SK-N-DZ (cell line): ENCODE data around the gene FSTL4.
"Not testable (repeated sequence)": the region's sequence is repeated elsewhere in the genome, so short reads cannot be mapped to it uniquely, and the experiment has no call there.

Experiments used
- DNase-seq: peaks from one replicate; pipeline ENCODE4 v3.0.0-alpha.2; 2015; ENCODE audit warnings: low spot score

Gene FSTL4

DNA sequence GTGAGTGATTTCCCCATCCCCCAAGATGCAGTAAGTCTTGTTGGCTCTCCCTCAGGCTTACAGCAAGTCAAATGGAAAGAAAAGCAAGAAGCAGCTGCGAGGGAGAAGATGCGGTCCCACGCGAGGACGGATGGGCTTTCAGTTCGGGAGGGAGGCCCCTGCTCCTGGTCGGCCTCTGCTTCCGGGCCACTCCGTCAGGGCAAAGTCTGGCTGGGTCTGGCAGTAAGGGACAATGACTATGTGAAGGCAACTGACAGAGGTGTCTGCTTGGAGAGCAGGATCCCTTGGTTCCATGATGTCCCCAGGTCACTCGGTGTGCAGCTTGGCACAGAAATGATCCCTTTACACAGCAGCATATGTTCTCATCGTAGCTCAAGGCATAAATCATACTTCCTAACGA lies 413.8 kb downstream of the FSTL4 start:
- DNase-seq = no peak

DNA sequence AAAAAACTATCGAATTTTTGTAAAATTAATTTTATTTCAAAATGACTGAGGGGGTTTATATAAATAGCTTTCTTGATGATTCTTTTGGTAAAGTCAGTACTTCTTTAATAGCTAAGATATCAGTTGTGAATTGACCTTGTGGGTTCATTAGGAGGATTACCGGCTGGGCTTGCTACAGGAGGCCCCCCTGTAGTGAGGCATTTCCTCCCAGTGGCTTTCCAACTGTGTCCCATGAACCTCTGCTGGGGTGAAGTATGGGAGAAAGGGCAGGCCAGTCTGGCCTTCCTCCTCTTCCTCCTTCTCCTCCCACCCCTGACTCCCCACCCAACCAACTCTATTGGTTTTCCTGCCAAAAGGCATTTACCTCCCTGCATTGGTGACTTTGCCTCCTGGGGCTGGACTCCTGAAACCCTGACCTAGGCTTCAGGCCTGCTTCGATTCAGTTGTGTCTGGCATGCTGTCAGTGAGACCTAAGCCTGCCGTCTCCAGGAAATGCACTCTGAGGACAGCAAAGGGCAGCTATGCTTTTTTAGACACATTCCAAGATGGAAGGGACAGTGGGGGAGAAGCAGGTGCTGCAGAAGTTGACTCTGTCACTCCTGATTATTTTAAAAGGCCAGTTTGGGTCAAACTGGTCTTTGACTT lies 415.8 kb downstream of the FSTL4 start:
- DNase-seq = no peak

DNA sequence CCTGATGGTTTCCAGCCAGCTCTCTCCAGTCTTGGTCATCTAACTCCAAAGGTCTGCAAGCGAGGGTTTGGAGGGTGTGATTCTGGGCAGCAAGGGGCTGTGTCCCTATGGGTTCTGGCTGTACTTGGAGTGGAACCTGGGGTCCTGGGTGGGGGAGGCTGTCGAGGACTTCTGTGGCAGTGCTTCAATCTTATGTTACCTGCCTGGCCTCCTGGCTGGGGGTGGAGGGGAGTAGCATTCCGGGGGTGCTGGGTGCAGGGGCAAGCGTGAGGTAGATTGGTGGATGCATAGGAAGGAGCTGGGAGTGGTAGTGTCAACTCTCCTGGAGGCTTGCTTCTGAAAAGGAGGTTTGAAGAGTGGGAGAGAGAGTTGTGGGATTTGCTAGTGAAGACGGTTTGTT lies 417.1 kb downstream of the FSTL4 start:
- DNase-seq = no peak

DNA sequence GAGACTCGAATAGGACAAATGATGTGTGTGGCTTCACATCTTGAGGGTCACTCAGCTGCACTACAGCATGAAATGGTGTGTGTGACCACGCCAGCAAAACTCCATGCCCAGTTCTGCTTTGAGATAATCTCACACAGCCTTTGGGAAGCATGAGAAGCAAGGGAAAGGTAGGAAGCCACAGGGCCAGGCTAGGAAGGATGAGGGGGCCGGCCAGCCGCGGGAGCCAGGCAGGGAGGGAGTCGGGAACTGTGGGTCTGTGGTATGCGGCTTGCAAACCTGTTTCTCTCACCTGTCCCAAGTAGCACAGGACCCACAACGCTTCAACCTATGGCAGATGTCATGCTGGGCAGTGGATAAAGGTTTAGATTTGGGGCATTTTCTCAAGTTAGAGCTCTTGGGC lies 418.5 kb downstream of the FSTL4 start:
- no peak for DNase-seq

DNA sequence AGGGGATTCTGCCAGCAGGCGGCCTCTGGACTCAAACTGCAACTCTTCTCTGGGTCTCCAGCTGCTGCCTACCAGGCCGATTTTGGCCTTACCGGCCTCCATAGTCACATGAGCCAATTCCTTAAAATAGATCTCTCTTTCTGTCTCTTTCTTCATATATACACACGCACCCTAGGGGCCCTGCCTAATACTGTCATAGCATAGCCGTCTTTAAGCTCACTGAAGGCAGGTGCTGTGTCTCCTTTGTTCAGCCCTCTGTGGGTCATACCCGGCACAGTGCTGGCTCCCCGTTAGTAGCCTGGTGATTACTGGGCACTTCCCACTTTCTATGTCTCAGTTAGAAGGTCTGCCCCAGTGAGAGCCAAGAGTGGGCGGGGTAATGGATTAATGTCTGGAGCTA lies 419.6 kb downstream of the FSTL4 start:
- DNase-seq = no peak

DNA sequence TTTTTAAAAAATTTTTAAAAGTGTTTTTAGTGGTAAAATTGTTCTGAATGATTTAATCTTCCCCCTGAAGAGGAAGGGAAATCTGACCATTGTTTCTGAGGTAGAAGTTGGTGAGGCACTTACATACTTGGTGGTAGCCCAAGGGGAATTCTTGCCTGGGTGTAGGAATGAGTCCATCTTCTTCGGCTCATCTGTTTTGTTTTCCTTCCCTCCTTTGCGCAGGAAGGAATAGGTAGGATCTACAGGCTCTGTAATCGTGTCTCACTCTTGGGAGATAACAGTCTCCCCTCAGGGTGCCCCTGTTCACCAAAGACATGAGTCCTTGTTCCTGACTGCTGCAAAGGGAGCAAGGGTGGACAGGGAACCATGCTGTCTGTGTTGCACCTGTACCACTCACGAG lies 422.5 kb downstream of the FSTL4 start:
- DNase-seq = no peak

DNA sequence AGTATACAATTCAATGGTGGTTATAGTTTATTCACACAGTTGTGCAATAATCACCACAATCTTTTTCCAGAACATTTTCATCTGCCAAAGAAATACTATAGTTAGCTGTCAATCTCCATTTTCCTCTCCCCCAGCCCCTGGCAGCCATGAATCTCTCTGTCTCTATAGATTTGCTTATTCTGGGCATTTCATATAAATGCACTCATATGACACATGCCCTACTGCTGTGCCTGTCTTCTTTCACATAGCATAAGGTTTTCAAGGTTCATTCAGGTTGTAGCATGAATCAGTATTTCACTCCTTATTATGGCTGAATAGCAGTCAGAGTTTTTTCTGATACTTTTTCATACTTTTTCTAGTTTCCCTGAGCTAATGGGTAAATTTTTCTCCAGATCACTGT lies 432.9 kb downstream of the FSTL4 start:
- DNase-seq = no peak

DNA sequence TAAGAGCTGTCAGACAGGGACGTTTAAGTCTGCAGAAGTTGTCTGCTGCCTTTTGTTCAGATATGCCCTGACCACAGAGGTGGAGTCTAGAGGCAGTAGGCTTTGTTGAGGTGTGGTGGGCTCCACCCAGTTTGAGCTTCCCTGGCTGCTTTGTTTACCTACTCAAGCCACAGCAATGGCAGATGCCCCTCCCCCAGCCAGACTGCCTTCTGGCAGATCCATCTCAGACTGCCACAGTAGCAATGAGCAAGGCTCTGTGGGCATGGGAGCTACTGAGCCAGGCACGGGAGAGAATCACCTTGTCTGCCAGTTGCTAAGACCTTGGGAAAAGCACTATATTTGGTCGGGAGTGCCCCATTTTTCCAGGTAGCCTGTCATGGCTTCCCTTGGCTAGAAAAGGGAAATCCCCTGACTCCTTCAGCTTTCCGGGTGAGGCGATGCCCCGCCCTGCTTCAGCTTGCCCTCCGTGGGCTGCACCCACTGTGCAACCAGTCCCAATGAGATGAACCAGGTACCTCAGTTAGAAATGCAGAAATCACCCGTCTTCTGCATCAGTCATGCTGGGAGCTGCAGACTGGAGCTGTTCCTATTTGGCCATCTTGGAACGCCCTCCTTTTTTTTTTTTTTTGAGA lies 441.5 kb downstream of the FSTL4 start:
- not testable (repeated sequence) for DNase-seq

DNA sequence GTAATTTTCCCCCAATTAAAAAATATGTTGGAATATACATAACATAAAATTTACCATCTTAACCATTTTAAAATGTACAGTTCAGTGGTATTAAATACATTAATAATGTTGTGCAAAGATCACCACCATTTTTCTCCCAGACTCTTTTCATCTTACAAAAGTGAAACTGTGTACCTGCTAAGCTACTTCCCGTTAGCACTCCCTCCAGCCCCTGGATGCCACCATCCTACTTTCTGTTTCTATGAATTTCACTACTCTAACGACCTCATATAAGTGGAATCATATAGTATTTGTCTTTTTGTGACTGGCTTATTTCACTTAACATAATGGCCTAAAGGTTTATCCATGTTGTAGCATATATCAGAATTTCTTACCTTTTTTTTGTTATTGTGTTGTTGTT lies 447.6 kb downstream of the FSTL4 start:
- DNase-seq = no peak

DNA sequence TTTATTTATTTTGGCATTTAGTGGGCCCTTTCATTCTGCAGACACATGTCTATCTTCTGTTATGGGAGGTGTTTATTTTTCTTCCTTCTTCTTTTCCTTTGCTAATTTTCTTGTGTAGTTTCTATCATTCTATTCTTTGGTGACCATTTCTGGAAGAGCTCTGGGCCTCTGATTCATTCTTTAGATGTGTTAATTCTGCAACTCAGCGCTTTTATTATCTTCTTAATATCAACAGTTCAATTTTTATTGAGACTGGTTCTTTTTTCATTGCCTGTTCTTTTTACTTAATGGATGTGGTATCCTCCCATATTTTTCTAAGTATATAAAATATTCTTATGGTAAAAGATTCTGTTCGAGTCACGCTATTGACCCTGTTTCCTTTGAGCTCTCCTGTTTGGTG lies 448.5 kb downstream of the FSTL4 start:
- DNase-seq = no peak

DNA sequence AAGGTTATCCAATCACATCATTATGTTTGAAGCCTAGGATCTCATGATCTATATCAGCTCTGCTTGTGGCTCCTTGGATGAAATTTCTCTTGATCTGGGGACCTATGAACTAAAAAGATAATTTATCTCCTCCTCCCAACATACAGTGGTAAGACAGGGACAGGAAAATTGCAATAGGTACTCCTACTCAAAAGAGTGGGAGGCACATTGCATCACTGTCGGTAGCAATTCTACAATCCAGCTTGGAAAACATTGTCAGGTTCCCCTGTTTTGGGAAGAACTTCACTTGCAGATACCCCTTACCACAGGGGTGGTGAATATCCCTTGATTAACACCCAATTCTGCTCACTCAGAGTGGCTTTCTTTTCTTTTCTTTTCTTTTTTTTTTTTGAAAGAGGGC lies 452.8 kb downstream of the FSTL4 start:
- no peak for DNase-seq

DNA sequence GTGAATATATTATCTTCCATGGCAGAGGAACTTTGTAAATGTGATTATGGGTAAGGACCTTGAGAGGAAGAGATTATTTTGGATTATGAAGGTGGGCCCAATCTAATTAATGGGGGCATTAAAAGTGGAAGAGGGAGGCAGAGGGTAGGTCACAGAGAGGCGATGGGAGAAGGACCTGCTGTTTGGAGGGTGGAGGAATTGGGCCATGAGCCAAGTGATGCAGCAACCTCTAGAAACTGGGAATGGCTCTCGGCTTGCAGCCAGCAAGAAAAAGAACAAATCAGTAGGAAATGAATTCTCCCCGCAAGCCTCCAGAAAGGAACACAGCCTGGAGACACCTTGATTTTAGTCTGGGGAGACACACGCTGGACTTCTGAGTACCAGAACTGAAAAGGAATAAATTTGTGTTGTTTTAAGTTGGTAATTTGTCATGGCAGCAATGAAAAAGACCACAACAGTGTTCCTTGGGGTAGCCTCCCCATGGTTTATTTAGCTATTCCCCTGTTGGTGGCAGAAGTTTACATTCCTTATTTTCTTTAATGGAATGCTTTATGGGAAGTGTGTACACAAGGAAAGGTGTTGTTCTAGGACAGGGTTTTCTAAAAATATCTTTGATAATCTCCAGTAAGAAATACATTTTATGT lies 456.9 kb downstream of the FSTL4 start:
- no peak for DNase-seq

DNA sequence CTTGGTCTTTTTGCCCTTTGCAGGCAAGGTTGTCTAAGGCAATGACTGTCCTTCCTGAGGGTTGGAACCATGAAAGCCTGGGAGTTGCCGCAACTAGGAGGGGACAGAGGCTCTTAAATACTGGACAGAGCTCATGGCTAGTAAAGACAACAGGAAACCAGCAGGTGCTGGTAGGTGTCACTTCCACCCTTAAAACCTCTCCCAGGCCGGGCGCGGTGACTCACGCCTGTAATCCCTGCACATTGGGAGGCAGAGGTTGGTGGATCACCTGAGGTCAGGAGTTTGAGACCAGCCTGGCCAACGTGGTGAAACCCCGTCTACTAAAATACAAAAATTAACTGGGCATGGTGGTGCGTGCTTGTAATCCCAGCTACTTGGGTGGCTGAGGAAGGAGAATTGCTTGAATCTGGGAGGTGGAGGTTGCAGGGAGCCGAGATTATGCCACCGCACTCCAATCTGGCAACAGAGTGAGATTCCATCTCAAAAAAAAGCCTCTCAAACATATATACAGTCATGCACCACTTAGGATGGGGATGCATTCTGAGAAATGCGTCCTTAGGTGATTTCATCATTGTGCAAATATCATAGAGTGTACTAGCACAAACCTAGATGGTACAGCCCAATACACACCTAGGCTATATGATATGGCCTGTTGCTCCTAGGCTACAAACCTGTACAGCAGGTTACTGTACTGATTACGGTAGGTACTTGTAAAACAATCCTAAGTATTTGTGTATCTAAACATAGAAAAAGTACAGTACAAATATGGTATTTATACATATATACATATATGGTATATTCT lies 457.9 kb downstream of the FSTL4 start:
- DNase-seq = no peak

DNA sequence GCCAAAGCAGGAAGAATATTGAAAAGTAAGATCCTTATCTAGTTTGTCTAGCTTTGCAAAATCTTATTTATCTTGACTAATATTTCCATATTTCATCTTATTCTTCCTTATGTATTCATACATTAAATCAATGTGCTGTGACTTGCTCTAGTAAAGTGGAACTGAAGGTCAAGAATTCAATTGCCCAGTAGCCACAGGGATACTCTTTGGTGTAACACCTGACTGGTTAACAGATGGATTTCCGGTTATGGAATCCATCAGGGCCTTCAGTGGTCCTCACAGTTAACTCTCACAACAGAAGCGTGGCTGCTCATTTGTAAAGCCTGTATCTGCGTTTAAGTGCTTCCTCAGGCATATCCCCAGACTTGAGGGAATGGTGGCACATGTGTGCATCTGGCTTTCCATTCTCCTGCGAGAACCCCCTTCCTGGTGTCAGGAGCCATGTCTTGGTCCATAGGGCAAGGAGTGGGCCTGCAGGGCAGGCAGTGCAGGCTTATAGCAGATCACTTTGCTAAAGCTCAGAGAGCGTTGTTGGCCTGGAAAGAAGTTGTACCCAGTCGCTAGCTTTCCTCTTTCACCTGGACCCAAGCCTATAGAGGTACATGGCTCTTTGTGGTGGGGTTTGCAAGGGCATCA lies 461.3 kb downstream of the FSTL4 start:
- DNase-seq = no peak

DNA sequence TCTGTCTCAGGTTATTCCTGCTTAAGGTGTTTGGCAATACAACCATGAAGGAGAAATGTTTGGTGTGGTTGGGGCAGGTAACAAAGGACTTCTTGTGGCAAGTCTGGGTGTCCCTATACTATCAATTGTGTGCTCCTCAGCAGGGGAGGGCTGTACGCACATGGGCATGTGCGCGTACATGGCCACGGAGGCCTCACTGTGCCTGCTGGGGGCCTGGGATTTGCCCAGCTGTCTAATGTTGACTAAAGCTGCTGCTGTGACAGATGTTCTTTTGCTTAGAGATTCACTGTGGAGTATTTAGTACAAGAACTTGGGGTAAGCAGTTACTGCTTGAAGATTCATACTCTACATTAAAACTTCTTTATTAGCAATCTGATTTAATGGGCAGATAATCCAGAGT lies 463.0 kb downstream of the FSTL4 start:
- DNase-seq = no peak

DNA sequence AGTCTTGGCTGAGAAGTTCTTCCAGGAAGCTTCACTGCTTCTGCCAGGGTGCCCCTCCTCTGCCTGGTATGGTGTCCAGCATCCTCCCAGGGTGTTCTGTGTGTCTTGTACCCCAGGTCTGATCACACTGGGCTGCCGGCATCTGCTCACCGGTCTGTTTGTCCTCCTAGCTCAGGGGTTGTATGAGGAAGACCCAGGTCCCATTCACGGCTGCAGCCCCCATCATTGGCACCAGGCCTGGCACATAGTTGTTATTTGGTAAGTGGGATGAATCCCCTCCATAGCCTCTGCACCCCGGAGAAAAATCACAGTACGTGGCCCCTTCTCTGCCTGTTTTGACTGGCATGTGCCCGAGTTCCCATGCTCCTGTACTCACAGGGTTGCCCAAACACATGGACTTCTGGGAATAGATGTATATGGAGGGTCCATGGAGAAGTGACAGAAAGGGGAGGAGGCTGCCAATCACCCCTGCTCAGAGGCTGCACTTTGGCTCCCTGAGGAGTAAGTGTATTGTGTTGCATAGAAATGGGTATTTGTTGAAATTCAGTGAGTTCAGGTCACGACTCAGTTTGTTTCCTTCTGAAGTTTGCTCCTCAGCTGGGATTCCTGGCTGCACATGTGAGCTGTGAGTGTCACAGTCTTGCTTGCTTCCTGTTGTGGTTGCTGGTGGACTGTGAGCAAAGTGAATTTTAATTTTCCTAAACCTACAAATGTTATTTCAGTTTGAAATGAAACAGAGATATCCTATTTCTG lies 464.4 kb downstream of the FSTL4 start:
- no peak for DNase-seq

DNA sequence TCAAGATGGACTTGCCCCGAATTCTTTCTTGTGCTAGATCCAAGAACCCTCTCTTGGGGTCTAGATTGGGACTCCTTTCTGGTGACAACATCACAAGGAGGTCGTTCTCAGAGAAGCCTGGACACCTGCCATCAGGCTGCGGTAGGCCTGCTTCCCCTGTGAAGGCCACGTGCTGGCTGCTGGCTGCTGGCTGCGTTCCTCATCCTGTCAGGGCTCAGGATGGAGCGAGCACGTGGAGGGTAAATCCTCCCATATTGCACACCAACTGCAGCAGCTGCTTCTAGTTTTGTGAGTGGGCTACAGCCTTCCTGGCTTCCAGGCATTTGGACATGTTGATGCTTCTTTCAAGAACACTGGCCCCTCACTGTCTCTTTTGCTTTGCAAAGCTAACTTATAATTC lies 464.9 kb downstream of the FSTL4 start:
- no peak for DNase-seq
